Liver (tissue), 3 donors: ENCODE measurements around the gene STMN1.

Source experiments
- CTCF ChIP-seq: fragments of 150-350 bp; IDR thresholded peaks from 2 replicates; pipeline ENCODE4 v1.5.1; 2017; ENCODE audit warnings: improper control_type of control experiment, low read depth, low read length; ENCODE audit not compliant: missing input control
- EGR1 ChIP-seq, 2 donors: IDR thresholded peaks; 2 replicates each; pipeline ENCODE4 v1.6.1; 2016 to 2018; ENCODE audit warnings: antibody characterized with exemption in 2 of 2, low read depth in 2 of 2
- HNF4G ChIP-seq: IDR thresholded peaks from 2 replicates; pipeline ENCODE4 v1.6.1; 2016; ENCODE audit warnings: antibody characterized with exemption
- JUND ChIP-seq, 2 donors: IDR thresholded peaks; 2 replicates each; pipeline ENCODE4 v1.6.1; 2016; ENCODE audit warnings: antibody characterized with exemption in 2 of 2
- MAX ChIP-seq: IDR thresholded peaks from 2 replicates; pipeline ENCODE4 v1.6.1; 2016; ENCODE audit warnings: antibody characterized with exemption
- NR2F2 ChIP-seq: IDR thresholded peaks from 2 replicates; pipeline ENCODE4 v1.6.1; 2016; ENCODE audit warnings: antibody characterized with exemption
- RAD21 ChIP-seq, 2 donors: IDR thresholded peaks; 2 replicates each; pipeline ENCODE4 v1.6.1; 2016; ENCODE audit warnings: antibody characterized with exemption in 2 of 2, mild to moderate bottlenecking in 2 of 2
- REST ChIP-seq: IDR thresholded peaks from 2 replicates; pipeline ENCODE4 v1.6.1; 2016; ENCODE audit warnings: antibody characterized with exemption, mild to moderate bottlenecking
- RXRA ChIP-seq, 2 donors: IDR thresholded peaks; 2 replicates each; pipeline ENCODE4 v1.6.1; 2017 to 2018; ENCODE audit warnings: antibody characterized with exemption in 2 of 2, mild to moderate bottlenecking in 1 of 2
- SP1 ChIP-seq: IDR thresholded peaks from 2 replicates; pipeline ENCODE4 v1.6.1; 2018; ENCODE audit warnings: antibody characterized with exemption, mild to moderate bottlenecking
- YY1 ChIP-seq: IDR thresholded peaks from 2 replicates; pipeline ENCODE4 v1.6.1; 2016; ENCODE audit warnings: antibody characterized with exemption, mild to moderate bottlenecking
- donor health status: healthy.
- donor health status: healthy.

GRCh38 chr1:25926731-25927496 lies 20.7 kb upstream of the STMN1 start:
- no peak for TF ChIP-seq CTCF
- no peak for TF ChIP-seq RAD21 (IDR thresholded peaks at IDR 0.05)
- no peak for TF ChIP-seq YY1
- no peak for TF ChIP-seq RXRA (IDR thresholded peaks at IDR 0.05)
- TF ChIP-seq MAX = no peak
- no peak for TF ChIP-seq HNF4G
- no peak for TF ChIP-seq REST
- TF ChIP-seq NR2F2 = no peak
- TF ChIP-seq EGR1 (IDR thresholded peaks at IDR 0.05; ENCODE audit: low read depth in 2 of 2) = no peak
- TF ChIP-seq SP1 = no peak
- no peak for TF ChIP-seq JUND (IDR thresholded peaks at IDR 0.05)
